ENCODE measurements around the gene CAAP1.
"Not testable (repeated sequence)": the region's sequence is repeated elsewhere in the genome, so short reads cannot be mapped to it uniquely, and the experiment has no call there.

Gene CAAP1

GRCh38 chr9:26863074-26863473 is 29.5 kb downstream of the CAAP1 start:
- peak; percentile 19 for DNase-seq
- in situ Hi-C loops (cut with HindIII; ENCODE audit: low pct_ligation_motif_present, low pct_unique_long_range_greater_than_20kb, low sequenced_read_pairs), result no loop called here

GRCh38 chr9:26856413-26857032 is 36.1 kb downstream of the CAAP1 start:
- peak; percentile 62 for DNase-seq

GRCh38 chr9:26850995-26851394 is 41.6 kb downstream of the CAAP1 start:
- no peak for DNase-seq

More at GRCh38 chr9:26856413-26857032, 36.1 kb downstream of the CAAP1 start:
- in situ Hi-C loops (cut with HindIII; ENCODE audit: low pct_ligation_motif_present, low pct_unique_long_range_greater_than_20kb, low sequenced_read_pairs), result no loop called here

GRCh38 chr9:26833792-26834191 is 58.8 kb downstream of the CAAP1 start:
- in situ Hi-C loops (cut with HindIII; ENCODE audit: low pct_ligation_motif_present, low pct_unique_long_range_greater_than_20kb, low sequenced_read_pairs), result no loop called here
- DNase-seq, result no peak

More at GRCh38 chr9:26850995-26851394, 41.6 kb downstream of the CAAP1 start:
- in situ Hi-C loops (cut with HindIII; ENCODE audit: low pct_ligation_motif_present, low pct_unique_long_range_greater_than_20kb, low sequenced_read_pairs), result no loop called here

- in situ Hi-C loops (cut with HindIII; ENCODE audit: low pct_ligation_motif_present, low pct_unique_long_range_greater_than_20kb, low sequenced_read_pairs); DNase-seq: not testable (repeated sequence)
These were observed 64.1 kb downstream of the CAAP1 start for GRCh38 chr9:26828391-26828955.

- no peak for DNase-seq
- in situ Hi-C loops (cut with HindIII; ENCODE audit: low pct_ligation_motif_present, low pct_unique_long_range_greater_than_20kb, low sequenced_read_pairs), result no loop called here
These were observed 77.8 kb downstream of the CAAP1 start for GRCh38 chr9:26814799-26815198.

- DNase-seq, result no peak
- in situ Hi-C loops (cut with HindIII; ENCODE audit: low pct_ligation_motif_present, low pct_unique_long_range_greater_than_20kb, low sequenced_read_pairs), result no loop called here
These were observed 79.4 kb downstream of the CAAP1 start for GRCh38 chr9:26813247-26813646.

- in situ Hi-C loops (cut with HindIII; ENCODE audit: low pct_ligation_motif_present, low pct_unique_long_range_greater_than_20kb, low sequenced_read_pairs), result no loop called here
- no peak for DNase-seq
These were observed 80.4 kb downstream of the CAAP1 start for GRCh38 chr9:26812217-26812616.

- in situ Hi-C loops (cut with HindIII; ENCODE audit: low pct_ligation_motif_present, low pct_unique_long_range_greater_than_20kb, low sequenced_read_pairs), result no loop called here
- no peak for DNase-seq
These were observed 81.5 kb downstream of the CAAP1 start for GRCh38 chr9:26811106-26811505.

- DNase-seq, result peak; percentile 44
These were observed 82.8 kb downstream of the CAAP1 start for GRCh38 chr9:26809795-26810194.

GRCh38 chr9:26807161-26807560 is 85.4 kb downstream of the CAAP1 start:
- DNase-seq, result no peak
- in situ Hi-C loops (cut with HindIII; ENCODE audit: low pct_ligation_motif_present, low pct_unique_long_range_greater_than_20kb, low sequenced_read_pairs), result no loop called here

More at GRCh38 chr9:26809795-26810194, 82.8 kb downstream of the CAAP1 start:
- in situ Hi-C loops (cut with HindIII; ENCODE audit: low pct_ligation_motif_present, low pct_unique_long_range_greater_than_20kb, low sequenced_read_pairs), result no loop called here

GRCh38 chr9:26802921-26803320 is 89.7 kb downstream of the CAAP1 start:
- DNase-seq, result no peak
- in situ Hi-C loops (cut with HindIII; ENCODE audit: low pct_ligation_motif_present, low pct_unique_long_range_greater_than_20kb, low sequenced_read_pairs), result no loop called here

- no peak for DNase-seq
- in situ Hi-C loops (cut with HindIII; ENCODE audit: low pct_ligation_motif_present, low pct_unique_long_range_greater_than_20kb, low sequenced_read_pairs), result no loop called here
These were observed 90.8 kb downstream of the CAAP1 start for GRCh38 chr9:26801772-26802171.

- in situ Hi-C loops (cut with HindIII; ENCODE audit: low pct_ligation_motif_present, low pct_unique_long_range_greater_than_20kb, low sequenced_read_pairs), result no loop called here
- no peak for DNase-seq
These were observed 92.3 kb downstream of the CAAP1 start for GRCh38 chr9:26800322-26800721.

GRCh38 chr9:26791274-26791673 is 101.3 kb downstream of the CAAP1 start:
- in situ Hi-C loops (cut with HindIII; ENCODE audit: low pct_ligation_motif_present, low pct_unique_long_range_greater_than_20kb, low sequenced_read_pairs), result no loop called here
- DNase-seq, result no peak
